Activated CD8-positive, alpha-beta memory T cell treated with anti-CD3 and anti-CD28 coated beads, Interleukin-2, amount 10 ng/mL, durations not matched to agents 7 days and 5 days (primary cell): ENCODE results near the gene CPTP. TPM values are rescaled to one million over a fixed set of nuclear protein-coding genes. Genes with fewer than 3 reads are reported as not detected.

Experiments used
- ATAC-seq: fragments of 150-1000 bp; cut with Tn5 transposase; one replicate; pipeline ENCODE4 v1.10.0; 2021; ENCODE audit warnings: moderate library complexity
- CTCF ChIA-PET: fragments of 350-600 bp; sonication (Branson Sonifier 250); formaldehyde crosslinking; loops from one replicate; lab custom pipeline; 2021; ENCODE audit warnings: antibody characterized with exemption; lab: Charles Lee
- DNase-seq: peaks from one replicate; pipeline ENCODE4 v3.0.0-alpha.2; 2020
- H3K27ac Mint-ChIP-seq: one replicate; pipeline ENCODE4 v1.8.0; 2021; ENCODE audit warnings: mild to moderate bottlenecking, mixed read lengths
- H3K27me3 Mint-ChIP-seq: one replicate; pipeline ENCODE4 v1.8.0; 2021; ENCODE audit warnings: mixed read lengths
- H3K36me3 Mint-ChIP-seq: one replicate; pipeline ENCODE4 v1.8.0; 2021; ENCODE audit warnings: mild to moderate bottlenecking, mixed read lengths
- H3K4me1 Mint-ChIP-seq: one replicate; pipeline ENCODE4 v1.8.0; 2021; ENCODE audit warnings: mixed read lengths
- H3K4me3 Mint-ChIP-seq: one replicate; pipeline ENCODE4 v1.8.0; 2021; ENCODE audit warnings: mild to moderate bottlenecking, moderate library complexity, mixed read lengths
- H3K9me3 Mint-ChIP-seq: one replicate; pipeline ENCODE4 v1.8.0; 2022; ENCODE audit warnings: low read depth, mixed read lengths
- total RNA-seq, 2 experiments: library from RNA; stranded (reverse); gene quantifications; one replicate each; pipeline ENCODE4 v1.2.3, GENCODE V29; 2021

The CPTP gene
- total RNA-seq, 2 experiments from 2014 or later, result 17.6 to 18.5 TPM

GRCh38 chr1:1305300-1306069, 19.1 kb upstream of the CPTP start:
- CTCF ChIA-PET, result interaction anchor here (0.6 to 2.2 kb wide), 14 partner anchors 9 to 241 kb away, joined by 3 to 20 read pairs (median 4); partner anchors contain the start of genes AURKAIP1 and CCNL2
- Mint-ChIP-seq H3K27me3 (no peaks in the 10 kb centered on the region), H3K36me3 (no peaks in the 10 kb centered on the region), H3K4me3 (peak overlapping the region; percentile 85), H3K4me1 (peaks cover 24% of the 10 kb centered on the region), H3K27ac (peak overlapping the region; percentile 92), H3K9me3 (no peaks in the 10 kb centered on the region)
- DNase-seq (peak; percentile 91), ATAC-seq (peak; percentile 67)

GRCh38 chr1:1306070-1306660, 18.4 kb upstream of the CPTP start:
- no peak for ATAC-seq
- CTCF ChIA-PET, result interaction anchor here (1.0 to 2.2 kb wide), 7 partner anchors 42 to 292 kb away, joined by 3 to 20 read pairs (median 5); partner anchors contain the start of genes AURKAIP1 and ISG15
- Mint-ChIP-seq H3K4me3 (peak overlapping the region; percentile 85), H3K27me3 (no peaks in the 10 kb centered on the region), H3K9me3 (no peaks in the 10 kb centered on the region), H3K4me1 (peaks cover 24% of the 10 kb centered on the region), H3K27ac (peak overlapping the region; percentile 92), H3K36me3 (no peaks in the 10 kb centered on the region)
- DNase-seq, result peak; percentile 68

- no peaks in the 10 kb centered on the region for H3K36me3 Mint-ChIP-seq
- no peaks in the 10 kb centered on the region for H3K27me3 Mint-ChIP-seq
- H3K9me3 Mint-ChIP-seq, result no peaks in the 10 kb centered on the region
- H3K4me3 Mint-ChIP-seq, result peak overlapping the region; percentile 85
- CTCF ChIA-PET, result interaction anchor here (0.7 to 1.1 kb wide), 3 partner anchors 41 to 293 kb away, joined by 3 to 4 read pairs (median 3); partner anchors contain the start of gene ISG15
- ATAC-seq, result no peak
- H3K27ac Mint-ChIP-seq, result peak overlapping the region; percentile 92
- H3K4me1 Mint-ChIP-seq, result peaks cover 24% of the 10 kb centered on the region
- DNase-seq, result no peak
Measured at GRCh38 chr1:1306661-1307260, 17.8 kb upstream of the CPTP start.

GRCh38 chr1:1307261-1307922, 17.2 kb upstream of the CPTP start:
- no peak for DNase-seq
- H3K27ac Mint-ChIP-seq, result peak overlapping the region; percentile 92
- ATAC-seq, result peak; percentile 1
- peak overlapping the region; percentile 85 for H3K4me3 Mint-ChIP-seq
- H3K9me3 Mint-ChIP-seq, result no peaks in the 10 kb centered on the region
- CTCF ChIA-PET, result interaction anchor here (0.7 to 1.1 kb wide), 3 partner anchors 41 to 294 kb away, joined by 3 to 4 read pairs (median 3); partner anchors contain the start of gene ISG15
- no peaks in the 10 kb centered on the region for H3K36me3 Mint-ChIP-seq
- no peaks in the 10 kb centered on the region for H3K27me3 Mint-ChIP-seq
- peaks cover 24% of the 10 kb centered on the region for H3K4me1 Mint-ChIP-seq

GRCh38 chr1:1307923-1308755, 16.5 kb upstream of the CPTP start, which contains the start of the genes ACAP3 and PUSL1:
ACAP3 (minus strand) TSS chr1:1307930; CDS start chr1:1307815, 115 bp downstream.
PUSL1 (plus strand) TSS chr1:1308597; CDS start chr1:1308644, 47 bp downstream.
- peak within 1 kb of the TSS; percentile 85 for H3K4me3 Mint-ChIP-seq
- no peaks in the 10 kb centered on the region for H3K36me3 Mint-ChIP-seq
- H3K27ac Mint-ChIP-seq, result peak within 1 kb of the TSS; percentile 92
- CTCF ChIA-PET, result no interaction called here
- H3K27me3 Mint-ChIP-seq, result no peaks in the 10 kb centered on the region
- ATAC-seq (peak; percentile 66), DNase-seq (peak; percentile 91)
- no peaks in the 10 kb centered on the region for H3K9me3 Mint-ChIP-seq
- H3K4me1 Mint-ChIP-seq, result peaks cover 24% of the 10 kb centered on the region

GRCh38 chr1:1308756-1309250, 15.8 kb upstream of the CPTP start:
- Mint-ChIP-seq H3K4me3 (peak overlapping the region; percentile 77), H3K27me3 (no peaks in the 10 kb centered on the region), H3K36me3 (peaks cover 5% of the 10 kb centered on the region), H3K27ac (peak overlapping the region; percentile 74), H3K4me1 (peaks cover 24% of the 10 kb centered on the region), H3K9me3 (no peaks in the 10 kb centered on the region)
- ATAC-seq (no peak), DNase-seq (no peak)
- CTCF ChIA-PET, result interaction anchor here (1.0 kb wide), 1 partner anchor 11 kb away, joined by 3 read pairs; no protein-coding TSS in a partner anchor

- Mint-ChIP-seq H3K4me3 (peak overlapping the region; percentile 77), H3K36me3 (peaks cover 6% of the 10 kb centered on the region), H3K9me3 (no peaks in the 10 kb centered on the region), H3K27ac (peak overlapping the region; percentile 19), H3K27me3 (no peaks in the 10 kb centered on the region), H3K4me1 (peaks cover 23% of the 10 kb centered on the region)
- CTCF ChIA-PET, result interaction anchor here (0.9 to 1.0 kb wide), 2 partner anchors 10 to 62 kb away, joined by 3 read pairs; no protein-coding TSS in a partner anchor
- ATAC-seq (no peak), DNase-seq (peak; percentile 53)
Measured at GRCh38 chr1:1309251-1310108, 15.1 kb upstream of the CPTP start.

GRCh38 chr1:1310109-1310385, 14.6 kb upstream of the CPTP start:
- DNase-seq (no peak), ATAC-seq (no peak)
- CTCF ChIA-PET, result interaction anchor here (0.9 kb wide), 1 partner anchor 61 kb away, joined by 3 read pairs; no protein-coding TSS in a partner anchor
- H3K4me3 Mint-ChIP-seq, result peak overlapping the region; percentile 77
- no peaks in the 10 kb centered on the region for H3K27me3 Mint-ChIP-seq
- peaks cover 21% of the 10 kb centered on the region for H3K4me1 Mint-ChIP-seq
- peaks cover 6% of the 10 kb centered on the region for H3K36me3 Mint-ChIP-seq
- no peaks in the 10 kb centered on the region for H3K9me3 Mint-ChIP-seq
- no peak overlapping the region for H3K27ac Mint-ChIP-seq

GRCh38 chr1:1310476-1311053, 14.0 kb upstream of the CPTP start:
- Mint-ChIP-seq H3K27me3 (no peaks in the 10 kb centered on the region), H3K4me3 (no peak overlapping the region), H3K36me3 (peaks cover 6% of the 10 kb centered on the region), H3K4me1 (peaks cover 19% of the 10 kb centered on the region), H3K9me3 (no peaks in the 10 kb centered on the region), H3K27ac (no peak overlapping the region)
- CTCF ChIA-PET, result no interaction called here
- ATAC-seq, result no peak
- no peak for DNase-seq

- Mint-ChIP-seq H3K36me3 (peaks cover 8% of the 10 kb centered on the region), H3K4me1 (peaks cover 12% of the 10 kb centered on the region), H3K27ac (no peak overlapping the region), H3K27me3 (no peaks in the 10 kb centered on the region), H3K4me3 (no peak overlapping the region), H3K9me3 (no peaks in the 10 kb centered on the region)
- ATAC-seq, result no peak
- DNase-seq, result no peak
- CTCF ChIA-PET, result no interaction called here
Measured at GRCh38 chr1:1311107-1312104, 13.2 kb upstream of the CPTP start.
